ENCODE results near the gene GPC5. TPM values are rescaled to one million over a fixed set of nuclear protein-coding genes. Genes with fewer than 3 reads are reported as not detected.

The GPC5 gene
- total and polyA plus RNA-seq, 9 of the 15 experiments (the other 6 are each of a cell fraction or from before 2014, with no cell fraction given): 0.18 to 0.27 TPM; not detected in 7

DNA sequence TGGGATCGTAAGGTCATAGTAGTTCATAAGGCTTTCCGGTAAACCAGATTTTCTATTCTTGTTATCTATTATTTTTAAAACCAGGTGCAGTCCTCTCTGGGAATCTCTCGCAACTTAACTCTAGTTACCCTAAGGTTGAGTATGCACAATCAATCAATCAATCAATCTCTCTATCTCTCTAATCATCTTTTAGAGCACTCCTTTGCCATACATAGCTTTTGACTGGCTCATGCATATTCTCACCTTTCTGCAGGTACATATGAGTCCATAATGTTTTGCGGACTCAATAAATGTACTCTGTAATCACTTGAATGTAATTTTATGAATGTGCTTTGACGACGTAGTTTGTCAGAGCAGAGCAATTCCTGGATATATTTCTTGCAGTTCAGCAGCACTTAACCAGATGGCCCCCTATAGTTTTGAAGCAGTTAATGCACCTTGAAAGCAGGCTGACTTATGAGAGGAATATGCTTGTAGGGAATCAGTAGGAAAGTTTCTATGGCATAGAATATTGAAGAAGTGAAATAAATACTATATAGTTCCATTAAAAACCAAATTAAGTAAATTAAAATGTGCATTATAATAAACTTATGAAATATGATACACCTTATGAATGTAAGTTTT lies 524.7 kb downstream of the GPC5 start:
- Histone ChIP-seq H3K36me3 (ENCODE audit: control insufficient read depth, insufficient read depth, low read length) (no peaks in the 10 kb centered on the region), H3K4me3 (no peak overlapping the region), H3K4me1 (replicated peaks in 1 of 2; ENCODE audit: control insufficient read depth in 2 of 2, insufficient read depth in 2 of 2, low read length in 2 of 2) (no peaks in the 10 kb centered on the region), H3K27ac (ENCODE audit: extremely low read depth, low read depth, low read length) (no peak overlapping the region), H2AFZ (ENCODE audit: low read depth, low read length) (no peak overlapping the region), H3K27me3 (ENCODE audit: control insufficient read depth in 2 of 2, insufficient read depth in 2 of 2, low read length in 2 of 2) (no peaks in the 10 kb centered on the region), H3K79me2 (ENCODE audit: control insufficient read depth, insufficient read depth, low read length) (no peaks in the 10 kb centered on the region), H3K9me3 (replicated peaks; ENCODE audit: control insufficient read depth, insufficient read depth, low read depth, low read length) (no peaks in the 10 kb centered on the region), H3K9me1 (ENCODE audit: control insufficient read depth, insufficient read depth, low read length) (no peaks in the 10 kb centered on the region), H3K4me2 (ENCODE audit: insufficient read depth, low read length) (no peak overlapping the region), H3K9ac (ENCODE audit: insufficient read depth in 1 of 2, low read depth in 2 of 2, low read length in 2 of 2) (no peak overlapping the region), H4K20me1 (replicated peaks; ENCODE audit: control insufficient read depth, insufficient read depth, low read length) (no peaks in the 10 kb centered on the region)
- in situ Hi-C loops (cut with MboI) (no loop called here), intact Hi-C loops (cut with micrococcal nuclease) (no loop called here)
- no peak for FAIRE-seq
- no peak for DNase-seq (ENCODE audit: extremely low read depth in 1 of 4, low spot score in 3 of 4)
- ChIA-PET CTCF (ENCODE audit: low intra/inter-chr PET ratio) (no interaction called here), POLR2A (no interaction called here)
- 2% methylated on average over 6 of the region's 6 CpGs for WGBS (ENCODE audit: insufficient coverage, low coverage, missing lambda C conversion rate)
- ATAC-seq: no peak
- TF ChIP-seq NELFE (IDR thresholded peaks at IDR 0.05; ENCODE audit: insufficient read depth, insufficient read length) (no peak), BRD4 (IDR thresholded peaks at IDR 0.05) (no peak), BCOR (IDR thresholded peaks at IDR 0.05) (no peak), DNMT1 (IDR thresholded peaks at IDR 0.05) (no peak), HDGF (IDR thresholded peaks at IDR 0.05) (no peak), ZC3H4 (CRISPR knock-in tag; IDR thresholded peaks at IDR 0.05; ENCODE audit: borderline replicate concordance) (no peak), ARID2 (IDR thresholded peaks at IDR 0.05) (no peak), LEF1 (IDR thresholded peaks at IDR 0.05) (no peak)
- TF ChIP-seq, protein P1, sequence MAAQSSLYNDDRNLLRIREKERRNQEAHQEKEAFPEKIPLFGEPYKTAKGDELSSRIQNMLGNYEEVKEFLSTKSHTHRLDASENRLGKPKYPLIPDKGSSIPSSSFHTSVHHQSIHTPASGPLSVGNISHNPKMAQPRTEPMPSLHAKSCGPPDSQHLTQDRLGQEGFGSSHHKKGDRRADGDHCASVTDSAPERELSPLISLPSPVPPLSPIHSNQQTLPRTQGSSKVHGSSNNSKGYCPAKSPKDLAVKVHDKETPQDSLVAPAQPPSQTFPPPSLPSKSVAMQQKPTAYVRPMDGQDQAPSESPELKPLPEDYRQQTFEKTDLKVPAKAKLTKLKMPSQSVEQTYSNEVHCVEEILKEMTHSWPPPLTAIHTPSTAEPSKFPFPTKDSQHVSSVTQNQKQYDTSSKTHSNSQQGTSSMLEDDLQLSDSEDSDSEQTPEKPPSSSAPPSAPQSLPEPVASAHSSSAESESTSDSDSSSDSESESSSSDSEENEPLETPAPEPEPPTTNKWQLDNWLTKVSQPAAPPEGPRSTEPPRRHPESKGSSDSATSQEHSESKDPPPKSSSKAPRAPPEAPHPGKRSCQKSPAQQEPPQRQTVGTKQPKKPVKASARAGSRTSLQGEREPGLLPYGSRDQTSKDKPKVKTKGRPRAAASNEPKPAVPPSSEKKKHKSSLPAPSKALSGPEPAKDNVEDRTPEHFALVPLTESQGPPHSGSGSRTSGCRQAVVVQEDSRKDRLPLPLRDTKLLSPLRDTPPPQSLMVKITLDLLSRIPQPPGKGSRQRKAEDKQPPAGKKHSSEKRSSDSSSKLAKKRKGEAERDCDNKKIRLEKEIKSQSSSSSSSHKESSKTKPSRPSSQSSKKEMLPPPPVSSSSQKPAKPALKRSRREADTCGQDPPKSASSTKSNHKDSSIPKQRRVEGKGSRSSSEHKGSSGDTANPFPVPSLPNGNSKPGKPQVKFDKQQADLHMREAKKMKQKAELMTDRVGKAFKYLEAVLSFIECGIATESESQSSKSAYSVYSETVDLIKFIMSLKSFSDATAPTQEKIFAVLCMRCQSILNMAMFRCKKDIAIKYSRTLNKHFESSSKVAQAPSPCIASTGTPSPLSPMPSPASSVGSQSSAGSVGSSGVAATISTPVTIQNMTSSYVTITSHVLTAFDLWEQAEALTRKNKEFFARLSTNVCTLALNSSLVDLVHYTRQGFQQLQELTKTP (IDR thresholded peaks at IDR 0.05; ENCODE audit: low read depth in 1 of 2, partially characterized antibody in 2 of 2): no peak
- TF ChIP-seq, protein P2, sequence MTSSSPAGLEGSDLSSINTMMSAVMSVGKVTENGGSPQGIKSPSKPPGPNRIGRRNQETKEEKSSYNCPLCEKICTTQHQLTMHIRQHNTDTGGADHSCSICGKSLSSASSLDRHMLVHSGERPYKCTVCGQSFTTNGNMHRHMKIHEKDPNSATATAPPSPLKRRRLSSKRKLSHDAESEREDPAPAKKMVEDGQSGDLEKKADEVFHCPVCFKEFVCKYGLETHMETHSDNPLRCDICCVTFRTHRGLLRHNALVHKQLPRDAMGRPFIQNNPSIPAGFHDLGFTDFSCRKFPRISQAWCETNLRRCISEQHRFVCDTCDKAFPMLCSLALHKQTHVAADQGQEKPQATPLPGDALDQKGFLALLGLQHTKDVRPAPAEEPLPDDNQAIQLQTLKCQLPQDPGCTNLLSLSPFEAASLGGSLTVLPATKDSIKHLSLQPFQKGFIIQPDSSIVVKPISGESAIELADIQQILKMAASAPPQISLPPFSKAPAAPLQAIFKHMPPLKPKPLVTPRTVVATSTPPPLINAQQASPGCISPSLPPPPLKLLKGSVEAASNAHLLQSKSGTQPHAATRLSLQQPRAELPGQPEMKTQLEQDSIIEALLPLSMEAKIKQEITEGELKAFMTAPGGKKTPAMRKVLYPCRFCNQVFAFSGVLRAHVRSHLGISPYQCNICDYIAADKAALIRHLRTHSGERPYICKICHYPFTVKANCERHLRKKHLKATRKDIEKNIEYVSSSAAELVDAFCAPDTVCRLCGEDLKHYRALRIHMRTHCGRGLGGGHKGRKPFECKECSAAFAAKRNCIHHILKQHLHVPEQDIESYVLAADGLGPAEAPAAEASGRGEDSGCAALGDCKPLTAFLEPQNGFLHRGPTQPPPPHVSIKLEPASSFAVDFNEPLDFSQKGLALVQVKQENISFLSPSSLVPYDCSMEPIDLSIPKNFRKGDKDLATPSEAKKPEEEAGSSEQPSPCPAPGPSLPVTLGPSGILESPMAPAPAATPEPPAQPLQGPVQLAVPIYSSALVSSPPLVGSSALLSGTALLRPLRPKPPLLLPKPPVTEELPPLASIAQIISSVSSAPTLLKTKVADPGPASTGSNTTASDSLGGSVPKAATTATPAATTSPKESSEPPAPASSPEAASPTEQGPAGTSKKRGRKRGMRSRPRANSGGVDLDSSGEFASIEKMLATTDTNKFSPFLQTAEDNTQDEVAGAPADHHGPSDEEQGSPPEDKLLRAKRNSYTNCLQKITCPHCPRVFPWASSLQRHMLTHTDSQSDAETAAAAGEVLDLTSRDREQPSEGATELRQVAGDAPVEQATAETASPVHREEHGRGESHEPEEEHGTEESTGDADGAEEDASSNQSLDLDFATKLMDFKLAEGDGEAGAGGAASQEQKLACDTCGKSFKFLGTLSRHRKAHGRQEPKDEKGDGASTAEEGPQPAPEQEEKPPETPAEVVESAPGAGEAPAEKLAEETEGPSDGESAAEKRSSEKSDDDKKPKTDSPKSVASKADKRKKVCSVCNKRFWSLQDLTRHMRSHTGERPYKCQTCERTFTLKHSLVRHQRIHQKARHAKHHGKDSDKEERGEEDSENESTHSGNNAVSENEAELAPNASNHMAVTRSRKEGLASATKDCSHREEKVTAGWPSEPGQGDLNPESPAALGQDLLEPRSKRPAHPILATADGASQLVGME (CRISPR knock-in tag; IDR thresholded peaks at IDR 0.05): no peak
- no TSS peak for BruUV-seq (replicated peaks)
